ENCODE results near the gene SCARB1.

SCARB1 gene

GRCh38 chr12:124904306-124905098, 40.8 kb upstream of the SCARB1 start (continued):
- TF ChIP-seq PBX3 (CRISPR knock-in tag; IDR thresholded peaks at IDR 0.05) (no peak), SP2 (tag by site-specific recombination; IDR thresholded peaks at IDR 0.05) (no peak), ZNF701 (tag by site-specific recombination; IDR thresholded peaks at IDR 0.05) (no peak), GLIS1 (tag by site-specific recombination; IDR thresholded peaks at IDR 0.05) (peak; percentile 50), AEBP2 (tag by site-specific recombination; IDR thresholded peaks at IDR 0.05; ENCODE audit: borderline replicate concordance) (no peak), KLF17 (tag by site-specific recombination; IDR thresholded peaks at IDR 0.05) (peak; percentile 72), ZBTB20 (tag by site-specific recombination; IDR thresholded peaks at IDR 0.05) (no peak), ZNF768 (tag by site-specific recombination; IDR thresholded peaks at IDR 0.05) (no peak), IKZF3 (tag by site-specific recombination; IDR thresholded peaks at IDR 0.05) (no peak), ZNF146 (tag by site-specific recombination; IDR thresholded peaks at IDR 0.05) (no peak), ZNF645 (tag by site-specific recombination; IDR thresholded peaks at IDR 0.05) (no peak), ZNF776 (tag by site-specific recombination; IDR thresholded peaks at IDR 0.05; ENCODE audit: borderline replicate concordance) (no peak), ZNF366 (tag by site-specific recombination; conservative IDR thresholded peaks at IDR 0.05) (0 out of 2 replicates have a peak, but pooled peaks have one; percentile 51), ZNF426 (tag by site-specific recombination; IDR thresholded peaks at IDR 0.05) (no peak), ZNF654 (tag by site-specific recombination; IDR thresholded peaks at IDR 0.05; ENCODE audit: low read depth) (no peak), HOXD13 (CRISPR knock-in tag; IDR thresholded peaks at IDR 0.05; ENCODE audit: borderline replicate concordance) (no peak), BCL6B (tag by site-specific recombination; IDR thresholded peaks at IDR 0.05) (no peak), ZNF544 (tag by site-specific recombination; IDR thresholded peaks at IDR 0.05) (no peak), ZNF391 (tag by site-specific recombination; IDR thresholded peaks at IDR 0.05; ENCODE audit: borderline replicate concordance, low read depth) (no peak), ZNF558 (tag by site-specific recombination; IDR thresholded peaks at IDR 0.05) (no peak; the same call in 1 of the 2 replicates), ZNF423 (tag by site-specific recombination; IDR thresholded peaks at IDR 0.05) (no peak), OVOL3 (tag by site-specific recombination; IDR thresholded peaks at IDR 0.05) (no peak), ZSCAN16 (tag by site-specific recombination; IDR thresholded peaks at IDR 0.05) (no peak), ZNF148 (tag by site-specific recombination; IDR thresholded peaks at IDR 0.05; ENCODE audit: borderline replicate concordance) (no peak), ZNF513 (tag by site-specific recombination; IDR thresholded peaks at IDR 0.05) (no peak), ZBTB8A (tag by site-specific recombination; IDR thresholded peaks at IDR 0.05) (0 out of 2 replicates have a peak, but pooled peaks have one; percentile 11), ZNF114 (tag by site-specific recombination; IDR thresholded peaks at IDR 0.05) (no peak), SETDB1 (IDR thresholded peaks at IDR 0.05; ENCODE audit: insufficient read length, low read length) (no peak), ZNF404 (tag by site-specific recombination; IDR thresholded peaks at IDR 0.05) (no peak), ZNF658 (tag by site-specific recombination; IDR thresholded peaks at IDR 0.05) (no peak)
